HL-60 (cell line): ENCODE results near the gene USP14.

Experiments used
- POLR2AphosphoS5 ChIP-seq: IDR thresholded peaks from 2 replicates; pipeline ENCODE4 v1.6.1; 2012; ENCODE audit warnings: low read depth
- REST ChIP-seq: IDR thresholded peaks from 2 replicates; pipeline ENCODE4 v1.6.1; 2012; ENCODE audit warnings: low read depth; ENCODE audit not compliant: insufficient replicate concordance
- TF ChIP-seq, protein P1 (sequence below): IDR thresholded peaks from one replicate; pipeline ENCODE4 v1.5.1; 2011; ENCODE audit warnings: low read length, control low read depth, inconsistent platforms; ENCODE audit not compliant: insufficient read depth

DNA sequence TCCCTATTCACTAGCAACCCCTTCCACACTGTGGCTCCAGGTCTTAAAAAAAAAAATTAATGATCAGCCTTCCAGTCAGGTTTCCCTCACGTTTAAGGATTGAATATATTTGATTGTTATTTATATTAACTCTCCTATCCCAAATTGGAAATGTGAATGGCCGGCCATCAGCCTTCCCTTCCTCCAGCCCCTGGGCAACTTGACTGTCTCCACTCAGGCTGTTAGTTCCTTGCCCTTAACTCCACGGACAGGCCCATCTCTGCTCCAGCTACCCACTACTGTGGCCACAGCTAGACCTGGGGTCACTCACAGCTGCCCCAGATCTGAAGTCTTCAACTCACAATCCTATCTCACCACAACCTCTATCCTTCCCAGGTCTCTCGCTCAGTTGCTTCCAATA lies 69.5 kb downstream of the USP14 start:
- TF ChIP-seq, protein P1, sequence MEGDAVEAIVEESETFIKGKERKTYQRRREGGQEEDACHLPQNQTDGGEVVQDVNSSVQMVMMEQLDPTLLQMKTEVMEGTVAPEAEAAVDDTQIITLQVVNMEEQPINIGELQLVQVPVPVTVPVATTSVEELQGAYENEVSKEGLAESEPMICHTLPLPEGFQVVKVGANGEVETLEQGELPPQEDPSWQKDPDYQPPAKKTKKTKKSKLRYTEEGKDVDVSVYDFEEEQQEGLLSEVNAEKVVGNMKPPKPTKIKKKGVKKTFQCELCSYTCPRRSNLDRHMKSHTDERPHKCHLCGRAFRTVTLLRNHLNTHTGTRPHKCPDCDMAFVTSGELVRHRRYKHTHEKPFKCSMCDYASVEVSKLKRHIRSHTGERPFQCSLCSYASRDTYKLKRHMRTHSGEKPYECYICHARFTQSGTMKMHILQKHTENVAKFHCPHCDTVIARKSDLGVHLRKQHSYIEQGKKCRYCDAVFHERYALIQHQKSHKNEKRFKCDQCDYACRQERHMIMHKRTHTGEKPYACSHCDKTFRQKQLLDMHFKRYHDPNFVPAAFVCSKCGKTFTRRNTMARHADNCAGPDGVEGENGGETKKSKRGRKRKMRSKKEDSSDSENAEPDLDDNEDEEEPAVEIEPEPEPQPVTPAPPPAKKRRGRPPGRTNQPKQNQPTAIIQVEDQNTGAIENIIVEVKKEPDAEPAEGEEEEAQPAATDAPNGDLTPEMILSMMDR = no peak
- TF ChIP-seq REST (no peak), POLR2AphosphoS5 (no peak)
